Trophoblast cell (in vitro differentiated cells and primary cell): ENCODE results near the gene PIGL.
A peak's percentile ranks its signal among the peaks of the same experiment; 100 is the strongest.
"Not testable (repeated sequence)": the region's sequence is repeated elsewhere in the genome, so short reads cannot be mapped to it uniquely, and the experiment has no call there.

Source experiments
- DNase-seq, 2 donors: peaks; one replicate each; pipeline ENCODE4 v3.0.0-alpha.2; 2016
- H2AFZ ChIP-seq: 2 replicates; pipeline ENCODE4 v1.6.1; 2013; ENCODE audit warnings: low read length, moderate library complexity, mild to moderate bottlenecking; ENCODE audit not compliant: insufficient read depth, poor library complexity
- H2AK5ac ChIP-seq: 2 replicates; pipeline ENCODE4 v1.6.1; 2013; ENCODE audit warnings: mild to moderate bottlenecking, low read length
- H2BK120ac ChIP-seq: 2 replicates; pipeline ENCODE4 v1.6.1; 2013; ENCODE audit warnings: low read length, mild to moderate bottlenecking, moderate library complexity; ENCODE audit not compliant: insufficient read depth, poor library complexity
- H2BK12ac ChIP-seq: 2 replicates; pipeline ENCODE4 v1.6.1; 2013; ENCODE audit warnings: mild to moderate bottlenecking, low read length, moderate library complexity
- H2BK5ac ChIP-seq: 2 replicates; pipeline ENCODE4 v1.6.1; 2013; ENCODE audit warnings: low read length, low read depth, moderate library complexity, mild to moderate bottlenecking; ENCODE audit not compliant: poor library complexity
- H3K14ac ChIP-seq: 2 replicates; pipeline ENCODE4 v1.6.1; 2013; ENCODE audit warnings: mild to moderate bottlenecking, low read length
- H3K18ac ChIP-seq: 2 replicates; pipeline ENCODE4 v1.6.1; 2013; ENCODE audit warnings: mild to moderate bottlenecking, low read length
- H3K23ac ChIP-seq: 2 replicates; pipeline ENCODE4 v1.6.1; 2013; ENCODE audit warnings: low read length
- H3K27ac ChIP-seq: 2 replicates; pipeline ENCODE4 v1.5.1; 2013; ENCODE audit warnings: low read depth, mild to moderate bottlenecking, inconsistent platforms, low read length, moderate library complexity
- H3K27me3 ChIP-seq: 2 replicates; pipeline ENCODE4 v1.6.1; 2013; ENCODE audit warnings: inconsistent platforms, mild to moderate bottlenecking, low read length, moderate library complexity; ENCODE audit not compliant: insufficient read depth
- H3K36me3 ChIP-seq, 2 experiments: 1 replicate in 1 of 2; 2 replicates in 1 of 2; pipeline ENCODE4 v1.6.1; 2013; ENCODE audit warnings: low read length in 2 of 2, mild to moderate bottlenecking in 2 of 2, moderate library complexity in 1 of 2; ENCODE audit not compliant: insufficient read depth in 2 of 2, control insufficient read depth in 1 of 2
- H3K4ac ChIP-seq: 2 replicates; pipeline ENCODE4 v1.6.1; 2013; ENCODE audit warnings: low read depth, mild to moderate bottlenecking, low read length, moderate library complexity
- H3K4me1 ChIP-seq, 2 experiments: 1 replicate in 1 of 2; 2 replicates in 1 of 2; pipeline ENCODE4 v1.6.1; 2013; ENCODE audit warnings: low read length in 2 of 2, mild to moderate bottlenecking in 2 of 2, moderate library complexity in 1 of 2; ENCODE audit not compliant: insufficient read depth in 2 of 2, control insufficient read depth in 1 of 2
- H3K4me2 ChIP-seq: 2 replicates; pipeline ENCODE4 v1.6.1; 2013; ENCODE audit warnings: inconsistent platforms, mild to moderate bottlenecking, low read length, moderate library complexity
- H3K4me3 ChIP-seq: 2 replicates; pipeline ENCODE4 v1.5.1; 2013; ENCODE audit warnings: mild to moderate bottlenecking, low read depth, low read length, inconsistent platforms
- H3K79me1 ChIP-seq: one replicate; pipeline ENCODE4 v1.6.1; 2013; ENCODE audit warnings: low read length
- H3K79me2 ChIP-seq: 2 replicates; pipeline ENCODE4 v1.6.1; 2013; ENCODE audit warnings: low read length, mild to moderate bottlenecking; ENCODE audit not compliant: control insufficient read depth, insufficient read depth, poor library complexity
- H3K9ac ChIP-seq: 2 replicates; pipeline ENCODE4 v1.6.1; 2013; ENCODE audit warnings: mild to moderate bottlenecking, low read length
- H3K9me3 ChIP-seq: 2 replicates; pipeline ENCODE4 v1.6.1; 2013; ENCODE audit warnings: low read depth, mild to moderate bottlenecking, control low read depth, inconsistent platforms, low read length; ENCODE audit not compliant: insufficient read depth
- H4K12ac ChIP-seq: 2 replicates; pipeline ENCODE4 v1.6.1; 2013; ENCODE audit warnings: low read depth, mild to moderate bottlenecking, low read length, moderate library complexity
- H4K8ac ChIP-seq: 2 replicates; pipeline ENCODE4 v1.6.1; 2013; ENCODE audit warnings: low read depth, mild to moderate bottlenecking, low read length, moderate library complexity
- H4K91ac ChIP-seq: one replicate; pipeline ENCODE4 v1.6.1; 2013; ENCODE audit warnings: low read depth, mild to moderate bottlenecking, low read length, moderate library complexity
- WGBS: extraction: QIAGEN DNeasy Blood & Tissue Kit; methylation state at CpG from one replicate; pipeline ENCODE4 v1.1.7; 2013; ENCODE audit warnings: missing lambda C conversion rate; ENCODE audit not compliant: insufficient read length, insufficient coverage; ENCODE audit errors: extremely low coverage; 5-methylcytosine and 5-hydroxymethylcytosine counted together

PIGL gene

GRCh38 chr17:16216341-16217001 is 539 bp upstream of the PIGL start:
- H3K27ac ChIP-seq: peak overlapping the region; percentile 95
- not testable (repeated sequence) for DNase-seq, H2AFZ ChIP-seq, H2AK5ac ChIP-seq, H2BK5ac ChIP-seq, H3K4ac ChIP-seq, H3K9ac ChIP-seq, H3K14ac ChIP-seq, H3K4me1 ChIP-seq, H3K36me3 ChIP-seq, H3K4me3 ChIP-seq, H2BK120ac ChIP-seq, H3K9me3 ChIP-seq, H2BK12ac ChIP-seq, H3K27me3 ChIP-seq, H3K18ac ChIP-seq, H3K23ac ChIP-seq
- H3K79me2 ChIP-seq: peaks cover 20% of the 10 kb centered on the region
- no CpG with 5 or more reads among the region's 38 CpGs for WGBS
- peak overlapping the region; percentile 90 for H3K4me2 ChIP-seq
- H4K91ac ChIP-seq: peak overlapping the region; percentile 76
- peak overlapping the region; percentile 86 for H4K12ac ChIP-seq
- H4K8ac ChIP-seq: peak overlapping the region; percentile 96
- H3K79me1 ChIP-seq: peaks cover 15% of the 10 kb centered on the region

DNA sequence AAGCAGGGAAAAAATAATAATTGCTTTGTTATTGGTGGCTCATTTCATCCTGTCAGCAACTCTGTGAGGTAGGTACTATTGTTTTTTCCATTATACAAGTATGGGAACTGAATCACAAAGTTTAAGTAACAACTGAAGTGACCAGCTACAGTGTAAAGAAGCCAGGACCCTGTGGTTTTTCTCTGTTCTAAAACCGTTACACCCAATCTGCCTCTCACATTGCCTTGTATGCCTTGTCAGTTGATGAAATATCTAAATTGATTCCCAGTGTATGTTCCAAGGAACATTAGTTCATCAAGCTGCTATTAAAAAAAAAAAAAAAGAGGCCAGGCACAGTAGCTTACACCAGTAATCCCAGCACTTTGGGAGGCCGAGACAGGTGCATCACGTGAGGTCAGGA is 5.4 kb downstream of the PIGL start:
- peaks cover under 1% of the 10 kb centered on the region for H3K79me2 ChIP-seq
- no peak overlapping the region for H4K12ac ChIP-seq
- no peak overlapping the region for H3K4me3 ChIP-seq
- DNase-seq: no peak
- H2BK120ac ChIP-seq: no peak overlapping the region
- H3K4me2 ChIP-seq: no peak overlapping the region
- WGBS: no CpG with 5 or more reads among the region's 3 CpGs
- H3K9ac ChIP-seq: no peak overlapping the region
- H3K79me1 ChIP-seq: no peaks in the 10 kb centered on the region
- H2BK12ac ChIP-seq: no peak overlapping the region
- H3K18ac ChIP-seq: no peak overlapping the region
- no peak overlapping the region for H4K91ac ChIP-seq
- no peaks in the 10 kb centered on the region for H3K27me3 ChIP-seq
- H2AK5ac ChIP-seq: no peak overlapping the region
- no peaks in the 10 kb centered on the region for H3K9me3 ChIP-seq
- no peak overlapping the region for H3K23ac ChIP-seq
- H3K27ac ChIP-seq: no peak overlapping the region
- H3K36me3 ChIP-seq: no peaks in the 10 kb centered on the region
- no peak overlapping the region for H4K8ac ChIP-seq
- H2AFZ ChIP-seq: no peak overlapping the region
- no peak overlapping the region for H2BK5ac ChIP-seq
- no peak overlapping the region for H3K4ac ChIP-seq
- H3K4me1 ChIP-seq: no peaks in the 10 kb centered on the region
- no peak overlapping the region for H3K14ac ChIP-seq

DNA sequence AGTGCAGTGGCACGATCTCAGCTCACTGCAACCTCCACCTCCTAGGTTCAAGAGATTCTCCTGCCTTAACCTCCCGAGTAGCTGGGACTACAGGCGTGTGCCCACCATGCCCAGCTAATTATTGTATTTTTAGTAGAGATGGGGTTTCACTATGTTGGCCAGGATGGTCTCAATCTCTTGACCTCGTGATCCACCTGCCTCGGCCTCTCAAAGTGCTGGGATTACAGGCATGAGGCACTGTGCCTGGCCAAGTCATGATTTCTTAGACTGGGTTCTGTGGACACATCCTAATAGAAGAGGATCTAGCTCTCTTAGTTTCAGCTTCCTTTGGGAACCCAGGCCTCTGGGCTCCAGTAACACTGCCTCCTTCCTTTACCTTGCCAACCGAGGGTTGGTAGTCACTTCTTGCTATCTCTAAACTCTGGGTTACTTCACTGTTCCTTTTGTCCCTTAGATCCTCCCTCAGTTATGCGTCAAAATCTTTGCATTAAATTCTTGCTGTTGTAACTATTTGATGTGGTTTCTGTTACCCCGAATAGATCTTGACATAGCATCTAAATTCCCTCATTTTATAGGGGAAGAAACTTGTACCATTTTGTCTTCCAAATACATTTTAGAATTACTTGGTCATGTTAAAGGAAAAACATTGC is 13.0 kb downstream of the PIGL start:
- H4K8ac ChIP-seq, H4K12ac ChIP-seq, H2BK5ac ChIP-seq, H3K36me3 ChIP-seq, H3K18ac ChIP-seq, H3K4me1 ChIP-seq, DNase-seq, H3K4me3 ChIP-seq, H3K27me3 ChIP-seq, H3K27ac ChIP-seq, H2BK12ac ChIP-seq, H3K4me2 ChIP-seq, H3K23ac ChIP-seq, H3K9ac ChIP-seq, H3K79me1 ChIP-seq, H2BK120ac ChIP-seq, H2AFZ ChIP-seq, H2AK5ac ChIP-seq, H3K9me3 ChIP-seq, H3K79me2 ChIP-seq, H3K4ac ChIP-seq, H4K91ac ChIP-seq, H3K14ac ChIP-seq: not testable (repeated sequence)
- WGBS: no CpG with 5 or more reads among the region's 8 CpGs

- H2AFZ ChIP-seq: no peak overlapping the region
- no peak overlapping the region for H3K9ac ChIP-seq
- H2BK12ac ChIP-seq: no peak overlapping the region
- H3K79me2 ChIP-seq: no peaks in the 10 kb centered on the region
- H3K18ac ChIP-seq: no peak overlapping the region
- no peak overlapping the region for H2AK5ac ChIP-seq
- peaks cover 0 to 3% of the 10 kb centered on the region in 2 experiments for H3K36me3 ChIP-seq
- no peak overlapping the region for H3K4ac ChIP-seq
- no peak for DNase-seq
- H2BK120ac ChIP-seq: no peak overlapping the region
- no peak overlapping the region for H4K12ac ChIP-seq
- H3K79me1 ChIP-seq: no peaks in the 10 kb centered on the region
- no peak overlapping the region for H3K27ac ChIP-seq
- WGBS: no CpG with 5 or more reads among the region's 1 CpG
- no peak overlapping the region for H3K4me3 ChIP-seq
- no peak overlapping the region for H3K23ac ChIP-seq
- no peak overlapping the region for H4K8ac ChIP-seq
- no peak overlapping the region for H3K4me2 ChIP-seq
- no peak overlapping the region for H4K91ac ChIP-seq
- no peak overlapping the region for H2BK5ac ChIP-seq
- no peaks in the 10 kb centered on the region for H3K9me3 ChIP-seq
- no peaks in the 10 kb centered on the region for H3K27me3 ChIP-seq
- no peak overlapping the region for H3K14ac ChIP-seq
- H3K4me1 ChIP-seq: no peaks in the 10 kb centered on the region
Measured at GRCh38 chr17:16232391-16232790, 15.4 kb downstream of the PIGL start.
